KOPT-K1 (cell line): ENCODE data around the gene GPR180.

Experiments used
- H3K27ac ChIP-seq: fragments of 200-600 bp; sonication (generic); 2 replicates; pipeline ENCODE4 v1.5.1; 2016; ENCODE audit warnings: antibody characterized with exemption, mild to moderate bottlenecking, low read depth, low read length; ENCODE audit not compliant: poor library complexity, severe bottlenecking
- H3K36me3 ChIP-seq: fragments of 200-600 bp; sonication (generic); 2 replicates; pipeline ENCODE4 v1.5.1; 2017; ENCODE audit warnings: antibody characterized with exemption, mild to moderate bottlenecking, low read length, moderate library complexity; ENCODE audit not compliant: insufficient read depth
- H3K9me3 ChIP-seq: fragments of 200-600 bp; sonication (generic); 2 replicates; pipeline ENCODE4 v1.5.1; 2017; ENCODE audit warnings: antibody characterized with exemption, low read length, mild to moderate bottlenecking; ENCODE audit not compliant: insufficient read depth, poor library complexity, severe bottlenecking

Gene GPR180

DNA sequence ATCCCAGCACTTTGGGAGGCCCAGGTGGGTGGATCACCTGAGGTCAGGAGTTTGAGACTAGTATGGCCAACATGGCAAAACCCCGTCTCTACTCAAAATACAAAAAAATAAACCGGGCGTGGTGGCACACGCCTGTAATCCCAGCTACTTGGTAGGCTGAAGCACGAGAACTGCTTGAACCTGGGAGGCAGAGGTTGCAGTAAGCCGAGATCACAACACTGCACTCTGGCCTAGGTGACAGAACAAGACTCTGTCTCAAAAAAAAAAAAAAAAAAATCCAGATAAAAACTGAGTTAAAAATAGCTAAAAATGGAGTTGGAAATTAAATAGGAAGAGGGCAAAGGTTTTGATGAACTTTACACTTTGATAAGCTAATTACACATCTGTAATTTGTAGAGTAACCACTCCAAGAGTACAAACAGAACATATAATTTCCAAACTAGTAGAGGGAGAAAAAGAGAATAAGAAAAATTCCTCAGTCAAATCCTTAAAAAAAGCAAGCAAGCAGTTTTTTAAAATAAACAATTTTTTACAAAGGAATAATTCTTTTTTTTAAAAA is 16.0 kb upstream of the GPR180 start:
- no peaks in the 10 kb centered on the region for H3K9me3 ChIP-seq
- peaks cover 96% of the 10 kb centered on the region for H3K36me3 ChIP-seq
- no peak overlapping the region for H3K27ac ChIP-seq

DNA sequence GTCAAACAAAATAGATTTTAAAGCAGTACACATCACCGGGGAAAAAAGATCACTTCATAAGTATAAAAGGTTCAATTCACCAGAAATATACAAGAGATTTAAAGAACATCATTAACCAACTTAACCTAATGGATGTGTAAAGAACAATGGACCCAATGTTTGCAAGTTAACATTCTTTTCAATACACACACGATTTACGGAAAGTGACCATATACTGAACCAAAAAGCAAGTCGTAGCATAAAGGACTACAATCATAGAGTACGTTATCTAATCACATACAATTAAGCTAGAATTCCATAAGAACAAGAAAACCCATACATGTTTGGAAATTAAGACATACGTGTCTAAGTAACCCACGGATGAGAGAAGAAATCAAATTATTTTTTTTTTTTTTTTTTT is 15.3 kb upstream of the GPR180 start:
- Histone ChIP-seq H3K27ac (no peak overlapping the region), H3K9me3 (no peaks in the 10 kb centered on the region), H3K36me3 (peaks cover 96% of the 10 kb centered on the region)

DNA sequence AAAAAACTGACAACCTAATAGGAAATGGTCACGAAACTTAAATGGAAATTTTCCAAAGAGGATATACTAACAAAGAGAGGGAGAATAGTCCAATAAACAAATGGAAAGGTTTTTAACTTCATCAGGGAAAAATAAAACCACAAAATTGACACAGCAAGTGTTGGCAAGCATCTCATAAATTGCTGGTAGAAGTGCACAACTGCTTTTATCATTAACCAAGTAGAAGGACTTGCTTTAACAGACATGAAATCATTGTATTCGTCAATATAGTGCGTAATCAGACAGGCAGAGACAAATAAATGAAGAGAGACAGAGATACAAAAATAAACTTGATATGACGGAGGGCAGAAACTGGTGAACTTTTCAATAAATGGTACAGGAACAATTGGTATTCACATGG is 13.1 kb upstream of the GPR180 start:
- no peak overlapping the region for H3K27ac ChIP-seq
- H3K9me3 ChIP-seq = no peaks in the 10 kb centered on the region
- peaks cover 96% of the 10 kb centered on the region for H3K36me3 ChIP-seq

DNA sequence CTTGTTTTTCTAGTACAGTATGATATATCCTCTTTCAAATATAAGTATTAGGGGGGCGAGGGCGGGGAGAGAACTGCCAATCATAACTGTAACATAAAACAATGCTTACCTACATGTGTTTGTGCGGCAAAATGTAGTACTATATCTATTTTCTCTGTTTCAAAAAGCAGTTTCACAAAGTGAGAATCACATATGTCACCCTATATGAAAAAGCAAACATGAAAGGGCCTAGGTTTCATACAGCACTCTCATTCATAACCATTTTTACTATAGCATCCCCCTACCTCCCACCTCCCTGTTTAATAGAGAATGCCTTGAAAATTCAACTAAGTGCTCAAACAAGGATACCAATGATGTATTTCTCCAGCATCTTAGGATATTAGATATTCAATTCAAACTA is 10.9 kb upstream of the GPR180 start:
- H3K36me3 ChIP-seq = peaks cover 80% of the 10 kb centered on the region
- no peak overlapping the region for H3K27ac ChIP-seq
- H3K9me3 ChIP-seq = no peaks in the 10 kb centered on the region

DNA sequence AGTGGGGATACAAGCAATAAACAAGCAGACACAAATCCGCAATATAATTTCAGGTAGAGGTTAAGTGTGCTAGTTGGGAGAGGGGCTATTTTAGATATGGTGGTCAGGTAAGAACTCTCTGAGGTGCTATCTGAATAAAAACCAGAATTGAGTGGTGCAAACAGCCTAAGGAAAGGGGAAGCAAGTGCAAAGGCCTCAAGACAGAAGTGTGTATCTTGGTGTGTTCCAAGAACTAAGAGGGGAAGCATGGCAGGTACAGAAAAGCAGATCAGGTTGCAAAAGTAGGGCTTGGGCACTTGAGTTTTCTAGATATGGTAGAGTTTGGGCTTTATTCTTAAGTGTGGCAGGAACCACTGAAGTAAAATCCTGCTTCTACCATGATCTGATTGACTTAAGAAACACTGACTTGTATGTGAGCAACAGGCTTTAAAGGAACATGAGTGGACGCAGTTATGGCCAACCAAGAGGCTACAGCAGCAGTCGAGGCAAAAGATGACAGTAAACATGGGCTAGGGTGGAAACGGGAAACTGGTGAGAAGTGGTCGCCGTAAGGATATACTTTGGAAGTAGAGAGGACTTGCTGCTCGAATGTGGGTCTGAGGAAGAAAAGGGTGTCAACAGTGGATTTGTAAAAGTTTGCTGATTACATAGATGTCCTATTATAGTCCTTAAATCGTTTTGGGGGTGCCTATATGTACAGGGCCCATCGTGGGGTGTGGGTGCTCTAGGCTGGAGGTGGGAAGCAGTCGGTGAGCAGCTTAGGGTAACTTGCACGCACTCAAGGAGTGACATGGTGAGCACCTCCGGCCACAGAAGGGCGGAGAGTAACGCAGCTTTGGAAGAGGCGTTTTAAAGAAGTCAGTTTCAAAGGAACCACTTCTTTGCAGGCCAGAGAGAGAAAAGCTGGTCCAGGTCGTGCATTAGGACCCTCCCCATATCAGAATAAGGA is 6.4 kb upstream of the GPR180 start:
- Histone ChIP-seq H3K27ac (peak overlapping the region; percentile 82), H3K9me3 (no peaks in the 10 kb centered on the region), H3K36me3 (peaks cover 39% of the 10 kb centered on the region)

DNA sequence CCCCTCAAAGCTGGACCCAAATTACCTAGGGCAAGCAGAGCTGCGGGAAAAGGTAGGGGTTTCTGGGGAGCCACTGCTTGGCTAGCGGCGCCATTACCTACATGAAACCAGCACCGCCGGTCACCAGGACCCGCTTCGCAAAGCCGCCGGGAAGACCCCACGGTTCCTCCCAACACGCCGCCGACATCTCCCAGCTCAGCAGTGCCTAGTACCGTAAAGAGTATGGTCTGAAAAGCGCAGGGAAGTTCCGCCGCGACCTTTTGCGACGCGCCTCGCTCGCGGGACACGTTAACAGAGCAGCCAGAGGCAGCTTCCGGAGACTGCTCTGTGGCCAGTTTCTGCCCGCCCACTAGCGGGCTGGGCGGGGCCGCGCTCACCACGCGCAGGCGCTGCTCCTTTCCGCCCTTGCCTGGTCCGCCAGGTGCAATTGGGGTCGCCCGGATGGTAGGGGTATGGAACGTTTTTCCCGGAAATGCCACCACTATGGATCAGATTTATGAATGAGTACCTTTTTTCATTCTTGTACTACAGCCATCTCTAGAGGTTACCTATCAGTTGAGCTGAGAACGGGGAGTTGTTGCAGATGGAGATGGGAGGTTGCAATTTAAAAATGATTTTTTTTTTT is 5.6 kb upstream of the GPR180 start, which contains the start of gene TGDS:
TGDS (minus strand) TSS at position 203 of the 625 bp plus-strand sequence; CDS start at position 187, 16 bp downstream.
- H3K36me3 ChIP-seq = peaks cover 31% of the 10 kb centered on the region
- H3K9me3 ChIP-seq = peaks cover 8% of the 10 kb centered on the region
- peak within 1 kb of the TSS; percentile 82 for H3K27ac ChIP-seq

DNA sequence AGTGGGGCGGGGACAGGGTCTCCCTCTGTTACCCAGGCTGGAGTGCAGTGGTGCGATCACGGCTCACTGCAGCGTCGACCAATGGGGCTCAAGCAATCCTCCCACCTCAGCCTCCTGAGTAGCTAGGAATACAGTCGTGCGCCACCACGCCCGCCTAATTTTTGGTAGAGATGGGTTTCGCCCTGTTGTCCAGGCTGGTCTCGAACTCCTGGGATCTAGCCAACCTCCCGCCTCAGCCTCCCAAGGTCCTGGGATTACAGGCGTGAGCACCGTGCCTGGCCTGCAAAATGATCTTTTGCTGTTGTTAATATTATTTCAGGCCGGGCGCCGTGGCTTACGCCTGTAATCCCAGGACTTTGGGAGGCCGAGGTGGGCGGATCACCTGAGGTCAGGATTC is 5.1 kb upstream of the GPR180 start:
- Histone ChIP-seq H3K27ac (peak overlapping the region; percentile 82), H3K9me3 (peaks cover 8% of the 10 kb centered on the region), H3K36me3 (peaks cover 26% of the 10 kb centered on the region)

DNA sequence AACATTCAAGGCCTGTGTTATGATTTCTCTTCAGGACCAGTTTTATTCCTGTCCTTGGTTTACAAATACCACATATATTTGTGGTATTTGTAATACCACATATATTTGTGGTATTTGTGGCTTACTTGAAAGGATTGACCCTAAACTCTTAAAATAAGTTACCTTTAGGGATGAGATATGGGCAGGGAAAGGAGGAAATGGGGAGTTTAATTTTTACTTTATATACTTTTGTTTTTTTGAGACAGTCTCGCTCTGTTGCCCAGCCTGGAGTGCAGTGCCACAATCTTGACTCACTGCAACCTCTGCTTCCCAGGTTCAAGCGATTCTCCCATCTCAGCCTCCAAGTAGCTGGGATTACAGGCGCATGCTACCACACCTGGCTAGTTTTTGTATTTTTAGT is 3.4 kb upstream of the GPR180 start:
- Histone ChIP-seq H3K27ac (no peak overlapping the region), H3K36me3 (peaks cover 9% of the 10 kb centered on the region; the same call in 1 of the 2 replicates), H3K9me3 (peaks cover 8% of the 10 kb centered on the region)

DNA sequence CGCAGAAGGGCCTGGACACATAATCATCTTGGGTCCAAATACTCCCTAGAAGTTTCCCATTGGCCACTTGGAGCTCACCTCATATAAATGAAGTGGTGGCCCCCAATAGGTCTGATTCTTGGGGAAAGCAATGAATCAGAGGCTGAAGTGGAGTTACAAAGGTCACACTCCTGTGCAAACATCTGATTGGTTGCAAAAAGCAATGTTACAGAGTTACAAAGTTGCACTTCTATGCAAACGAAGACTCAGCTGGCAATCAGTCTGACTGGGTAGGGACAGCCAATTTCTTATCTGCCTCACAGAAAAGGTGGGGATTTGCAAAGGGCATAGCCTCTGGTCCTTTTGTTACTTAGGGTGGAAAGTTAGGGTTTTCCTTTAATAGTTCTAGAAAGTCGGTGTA is 1.8 kb upstream of the GPR180 start:
- Histone ChIP-seq H3K36me3 (no peaks in the 10 kb centered on the region), H3K27ac (no peak overlapping the region), H3K9me3 (peaks cover 8% of the 10 kb centered on the region)

DNA sequence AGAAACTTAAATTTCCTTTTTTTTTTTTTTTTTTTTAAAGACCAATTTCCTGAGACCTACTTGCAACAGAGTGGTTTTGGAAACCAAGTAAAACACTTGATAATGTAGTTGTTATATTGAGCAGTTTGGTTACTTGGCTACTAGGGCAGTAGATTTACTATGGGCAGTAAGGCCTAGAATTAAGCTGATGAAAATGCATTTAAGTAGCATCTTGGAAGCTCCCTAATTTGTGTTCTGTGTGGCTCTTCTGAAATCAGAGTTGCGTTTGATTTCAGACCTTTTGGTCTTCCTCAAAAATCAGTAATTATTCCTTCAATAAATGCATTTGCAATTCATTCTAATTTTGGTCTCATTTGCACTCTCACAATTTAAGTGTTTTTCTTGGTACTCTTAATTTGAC is 810 bp downstream of the GPR180 start:
- H3K36me3 ChIP-seq = peaks cover 25% of the 10 kb centered on the region
- H3K9me3 ChIP-seq = peaks cover 8% of the 10 kb centered on the region
- H3K27ac ChIP-seq = peak overlapping the region; percentile 85

DNA sequence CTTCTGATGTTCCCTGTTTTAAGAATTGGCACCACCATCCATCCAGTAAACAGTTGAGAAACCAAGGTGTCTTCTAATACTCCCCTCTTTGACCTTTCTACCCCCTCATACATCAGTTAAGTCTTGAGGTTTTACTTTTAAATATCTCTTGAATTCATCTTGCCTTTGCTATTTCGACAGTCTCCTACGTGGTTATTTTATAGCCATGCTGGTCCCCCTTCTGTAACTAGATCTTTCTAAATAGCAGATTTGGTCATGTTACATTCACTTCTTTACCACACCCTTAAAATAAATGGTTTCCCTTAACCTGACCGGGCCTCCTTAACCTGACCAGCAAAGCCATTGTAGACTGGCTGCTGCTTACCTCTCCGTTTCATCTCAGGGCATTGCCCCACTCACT is 5.4 kb downstream of the GPR180 start:
- Histone ChIP-seq H3K36me3 (peaks cover 68% of the 10 kb centered on the region), H3K27ac (no peak overlapping the region), H3K9me3 (no peaks in the 10 kb centered on the region)

DNA sequence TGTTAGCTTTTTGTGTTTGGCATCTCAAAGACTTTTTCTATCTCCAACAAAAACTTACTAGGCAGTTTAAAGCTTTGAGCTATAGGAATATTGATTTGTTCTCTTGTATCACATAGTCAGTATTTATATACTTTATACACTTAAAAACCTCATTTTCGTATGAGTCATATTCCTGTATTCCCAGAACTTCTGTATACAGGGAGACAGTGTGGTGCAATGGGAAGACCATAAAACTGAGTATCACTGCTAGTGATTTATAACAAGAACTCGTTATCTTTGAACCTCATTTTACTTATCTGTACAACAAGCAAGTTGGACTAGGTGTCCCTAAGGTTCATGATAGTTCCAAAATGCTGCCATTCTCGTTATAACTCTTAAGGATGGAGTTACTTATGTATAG is 6.3 kb downstream of the GPR180 start:
- H3K36me3 ChIP-seq = peaks cover 77% of the 10 kb centered on the region
- no peak overlapping the region for H3K27ac ChIP-seq
- no peaks in the 10 kb centered on the region for H3K9me3 ChIP-seq

DNA sequence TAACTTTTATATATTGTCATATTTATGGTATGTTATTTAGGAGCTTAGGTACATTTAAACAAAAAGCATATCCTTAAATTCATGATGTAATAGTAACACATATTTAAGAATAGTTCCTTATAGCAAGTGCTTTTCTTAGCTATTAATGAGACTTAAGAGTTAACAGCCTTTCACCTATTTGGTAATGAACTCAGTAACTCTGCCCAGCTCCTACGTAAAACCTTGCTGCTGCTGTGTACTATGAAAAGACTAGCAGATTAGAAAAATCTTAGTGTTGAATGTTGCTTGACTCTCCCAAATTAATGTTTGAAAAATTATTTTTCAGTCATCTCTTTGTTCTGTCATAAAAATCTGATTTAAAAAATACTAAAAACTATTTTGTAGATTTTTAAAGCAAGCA is 6.9 kb downstream of the GPR180 start:
- peaks cover 83% of the 10 kb centered on the region for H3K36me3 ChIP-seq
- H3K27ac ChIP-seq = no peak overlapping the region
- no peaks in the 10 kb centered on the region for H3K9me3 ChIP-seq

DNA sequence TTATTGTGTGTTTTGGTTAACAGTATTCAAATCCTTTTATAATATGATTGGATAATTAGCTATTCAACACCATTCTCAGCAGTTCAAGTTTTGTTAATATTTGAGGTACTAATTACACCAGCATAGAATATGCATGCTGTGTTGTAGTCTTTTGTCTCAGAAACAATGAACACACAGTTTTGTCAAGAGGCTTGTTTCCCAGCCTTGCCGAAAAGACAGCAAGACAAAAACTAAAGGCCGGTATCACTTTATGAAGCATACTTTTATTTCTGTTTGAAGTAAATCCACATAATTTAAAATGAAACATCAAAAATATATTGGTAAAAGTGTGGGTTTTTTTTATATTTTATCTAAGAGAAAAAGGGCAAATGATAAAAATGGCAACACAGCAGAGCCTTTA is 7.5 kb downstream of the GPR180 start:
- Histone ChIP-seq H3K27ac (no peak overlapping the region), H3K36me3 (peaks cover 90% of the 10 kb centered on the region), H3K9me3 (no peaks in the 10 kb centered on the region)

DNA sequence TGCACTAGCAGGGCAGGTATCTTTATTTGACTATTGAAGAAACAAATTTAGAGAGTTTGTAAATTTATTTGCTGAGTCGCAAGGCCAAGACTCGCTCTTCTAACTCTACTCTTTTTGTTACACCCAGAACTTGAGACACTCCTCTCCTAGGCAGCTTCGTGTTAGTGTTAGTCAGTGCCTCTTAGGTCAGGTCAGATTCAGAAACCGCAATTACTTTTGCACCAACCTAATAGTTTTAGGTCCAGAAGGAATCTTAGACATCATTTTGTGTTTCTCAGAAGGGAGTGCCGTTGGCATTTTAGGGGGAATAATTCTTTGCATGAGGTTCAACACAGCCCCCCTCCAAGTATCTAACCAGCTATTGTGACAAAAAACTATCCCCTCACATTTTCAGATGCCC is 8.8 kb downstream of the GPR180 start:
- H3K36me3 ChIP-seq = peaks cover 95% of the 10 kb centered on the region
- no peak overlapping the region for H3K27ac ChIP-seq

More for the DNA sequence above, 8.8 kb downstream of the GPR180 start:
- no peaks in the 10 kb centered on the region for H3K9me3 ChIP-seq
